Gastrocnemius medialis (tissue), 4 donors: Measurements from ENCODE around the gene ASXL1. TPM values are rescaled to one million over a fixed set of nuclear protein-coding genes. Genes with fewer than 3 reads are reported as not detected.

ENCODE experiments used
- ATAC-seq, 2 donors: fragments of 150-250 bp; one replicate each; pipeline ENCODE4 v1.9.1; 2016
- DNase-seq, 2 donors: peaks; one replicate each; pipeline ENCODE4 v3.0.0-alpha.2; 2019
- H3K27ac ChIP-seq, 4 donors: fragments of 200-600 bp; sonication (generic); 1 replicate in 1 of 4; 2 replicates in 3 of 4; pipeline ENCODE4 v1.5.1; 2016 to 2018; ENCODE audit warnings: mild to moderate bottlenecking in 2 of 4, moderate library complexity in 1 of 4
- H3K27me3 ChIP-seq, 3 donors: fragments of 200-600 bp; sonication (generic) in 2 of 3; 1 replicate in 1 of 3; 2 replicates in 2 of 3; pipeline versions ENCODE4 v1.5.1 to v1.6.0; 2016 to 2019; ENCODE audit warnings: mild to moderate bottlenecking in 1 of 3, moderate library complexity in 1 of 3
- H3K36me3 ChIP-seq, 2 donors: fragments of 200-600 bp; sonication (generic) in 1 of 2; one replicate each; pipeline ENCODE4 v1.5.1; 2017 to 2018
- H3K4me1 ChIP-seq, 2 donors: fragments of 200-600 bp; sonication (generic) in 1 of 2; one replicate each; pipeline ENCODE4 v1.5.1; 2016 to 2017; ENCODE audit warnings: mild to moderate bottlenecking in 2 of 2
- H3K4me3 ChIP-seq, 4 donors: fragments of 200-600 bp; sonication (generic) in 3 of 4; 1 replicate in 1 of 4; 2 replicates in 3 of 4; pipeline ENCODE4 v1.5.1; 2016 to 2019; ENCODE audit warnings: mild to moderate bottlenecking in 2 of 4
- H3K9me3 ChIP-seq, 3 donors: fragments of 200-600 bp; sonication (generic) in 2 of 3; 1 replicate in 1 of 3; 2 replicates in 2 of 3; pipeline ENCODE4 v1.5.1; 2016 to 2019
- POLR2A ChIP-seq, 2 donors: fragments of 450-650 bp; IDR thresholded peaks; one replicate each; pipeline ENCODE4 v1.6.1; 2017; ENCODE audit warnings: antibody characterized with exemption in 2 of 2, mild to moderate bottlenecking in 2 of 2, moderate library complexity in 2 of 2
- in situ Hi-C, 4 donors: fragments of 200-750 bp; cut with MboI; loops; one replicate each; pipeline versions ENCODE4 v1.15.0 to v1.8.0; 2017; ENCODE audit warnings: low sequenced_read_pairs in 4 of 4
- intact Hi-C: fragments of 100-400 bp; cut with DNase I; formaldehyde crosslinking; loops from one replicate; pipeline ENCODE4 v1.15.1; 2023; ENCODE audit warnings: low total_unique reads
- total RNA-seq, 4 donors: library from RNA; depleted of rRNA; stranded (reverse); fragments of >200 nt; gene quantifications; one replicate each; pipeline versions ENCODE4 v1.1.0 to v1.2.3, GENCODE V29; 2016
- TF ChIP-seq, protein P1 (sequence below), 5 experiments: fragments of 450-650 bp in 3 of 5; fragments of 200-600 bp in 2 of 5; sonication (generic) in 2 of 5; IDR thresholded peaks in 4 of 5; conservative IDR thresholded peaks in 1 of 5; 1 replicate in 4 of 5; 2 replicates in 1 of 5; pipeline ENCODE4 v1.5.1; 2016 to 2019; ENCODE audit warnings: antibody characterized with exemption in 5 of 5, mild to moderate bottlenecking in 3 of 5, moderate library complexity in 3 of 5

Gene ASXL1
- total RNA-seq, 4 donors from 2014 or later: 21.8 to 36.6 (median 28.4) TPM

DNA sequence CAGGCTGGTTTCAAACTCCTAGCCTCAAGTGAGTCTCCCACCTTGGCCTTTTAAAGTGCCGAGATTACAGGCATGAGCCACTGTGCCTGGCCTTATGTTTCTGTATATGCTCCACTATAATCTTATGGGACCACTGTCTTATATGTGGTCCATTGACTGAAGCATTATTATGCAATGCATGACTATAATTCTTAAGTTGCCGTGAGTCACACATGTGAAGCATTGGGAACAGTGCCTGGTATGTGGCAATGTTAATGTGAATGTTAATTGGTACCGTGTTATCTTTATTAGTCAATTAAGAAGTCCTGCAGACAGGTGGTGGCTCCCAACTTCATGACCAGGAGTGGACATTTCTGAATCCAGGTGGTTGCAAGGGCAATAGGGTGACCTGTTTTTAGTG lies 14.7 kb upstream of the ASXL1 start:
- intact Hi-C loops (no loop called here), in situ Hi-C loops (no loop called here)
- no peaks in the 10 kb centered on the region for H3K4me1 ChIP-seq
- H3K36me3 ChIP-seq: no peaks in the 10 kb centered on the region
- TF ChIP-seq POLR2A (IDR thresholded peaks at IDR 0.05): no peak
- TF ChIP-seq, protein P1, sequence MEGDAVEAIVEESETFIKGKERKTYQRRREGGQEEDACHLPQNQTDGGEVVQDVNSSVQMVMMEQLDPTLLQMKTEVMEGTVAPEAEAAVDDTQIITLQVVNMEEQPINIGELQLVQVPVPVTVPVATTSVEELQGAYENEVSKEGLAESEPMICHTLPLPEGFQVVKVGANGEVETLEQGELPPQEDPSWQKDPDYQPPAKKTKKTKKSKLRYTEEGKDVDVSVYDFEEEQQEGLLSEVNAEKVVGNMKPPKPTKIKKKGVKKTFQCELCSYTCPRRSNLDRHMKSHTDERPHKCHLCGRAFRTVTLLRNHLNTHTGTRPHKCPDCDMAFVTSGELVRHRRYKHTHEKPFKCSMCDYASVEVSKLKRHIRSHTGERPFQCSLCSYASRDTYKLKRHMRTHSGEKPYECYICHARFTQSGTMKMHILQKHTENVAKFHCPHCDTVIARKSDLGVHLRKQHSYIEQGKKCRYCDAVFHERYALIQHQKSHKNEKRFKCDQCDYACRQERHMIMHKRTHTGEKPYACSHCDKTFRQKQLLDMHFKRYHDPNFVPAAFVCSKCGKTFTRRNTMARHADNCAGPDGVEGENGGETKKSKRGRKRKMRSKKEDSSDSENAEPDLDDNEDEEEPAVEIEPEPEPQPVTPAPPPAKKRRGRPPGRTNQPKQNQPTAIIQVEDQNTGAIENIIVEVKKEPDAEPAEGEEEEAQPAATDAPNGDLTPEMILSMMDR (IDR thresholded peaks at IDR 0.05 in 4 of 5, conservative IDR thresholded peaks at IDR 0.05 in 1 of 5): no peak
- ATAC-seq: no peak
- no peaks in the 10 kb centered on the region for H3K9me3 ChIP-seq
- no peaks in the 10 kb centered on the region for H3K27me3 ChIP-seq
- no peak overlapping the region for H3K27ac ChIP-seq
- DNase-seq: no peak
- H3K4me3 ChIP-seq: no peak overlapping the region

DNA sequence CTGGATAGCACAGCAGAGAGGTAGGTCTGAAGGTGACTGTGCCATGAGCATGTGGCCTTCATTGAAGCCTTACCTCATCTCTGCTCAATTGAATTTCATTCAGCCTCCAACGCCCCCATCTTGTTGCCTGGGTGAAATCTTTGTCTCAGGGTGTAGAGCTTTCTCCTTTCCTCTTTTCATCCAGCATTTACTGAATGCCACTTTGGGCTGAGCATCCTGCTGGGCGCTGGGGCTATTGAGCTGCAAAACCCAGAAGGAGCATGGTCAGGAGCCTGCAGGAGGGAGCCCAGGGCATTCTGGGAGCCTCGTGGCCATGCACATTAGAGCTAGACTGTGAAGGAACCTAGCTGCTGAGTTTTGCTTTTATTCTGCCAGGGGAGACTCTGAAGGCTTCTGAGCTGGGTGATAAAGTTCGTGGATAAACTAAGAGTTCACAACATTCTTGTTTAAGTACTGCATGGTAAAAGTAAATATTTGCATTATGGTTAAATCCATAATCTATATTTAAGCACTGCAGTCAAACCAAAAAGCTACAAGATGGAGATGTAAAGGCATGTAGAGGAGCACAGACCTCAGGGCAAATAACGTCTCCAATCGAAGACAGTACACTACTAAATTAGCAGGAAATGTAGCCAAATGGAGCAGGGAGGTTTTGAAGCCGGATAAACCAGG lies 13.2 kb upstream of the ASXL1 start:
- intact Hi-C loops (no loop called here), in situ Hi-C loops (no loop called here)
- no peaks in the 10 kb centered on the region for H3K27me3 ChIP-seq
- no peak overlapping the region for H3K27ac ChIP-seq
- DNase-seq (no peak), ATAC-seq (no peak)
- H3K36me3 ChIP-seq: no peaks in the 10 kb centered on the region
- H3K4me1 ChIP-seq: no peaks in the 10 kb centered on the region
- no peak overlapping the region for H3K4me3 ChIP-seq
- no peaks in the 10 kb centered on the region for H3K9me3 ChIP-seq
- TF ChIP-seq, protein P1 (IDR thresholded peaks at IDR 0.05 in 4 of 5, conservative IDR thresholded peaks at IDR 0.05 in 1 of 5): no peak
- TF ChIP-seq POLR2A (IDR thresholded peaks at IDR 0.05): no peak

DNA sequence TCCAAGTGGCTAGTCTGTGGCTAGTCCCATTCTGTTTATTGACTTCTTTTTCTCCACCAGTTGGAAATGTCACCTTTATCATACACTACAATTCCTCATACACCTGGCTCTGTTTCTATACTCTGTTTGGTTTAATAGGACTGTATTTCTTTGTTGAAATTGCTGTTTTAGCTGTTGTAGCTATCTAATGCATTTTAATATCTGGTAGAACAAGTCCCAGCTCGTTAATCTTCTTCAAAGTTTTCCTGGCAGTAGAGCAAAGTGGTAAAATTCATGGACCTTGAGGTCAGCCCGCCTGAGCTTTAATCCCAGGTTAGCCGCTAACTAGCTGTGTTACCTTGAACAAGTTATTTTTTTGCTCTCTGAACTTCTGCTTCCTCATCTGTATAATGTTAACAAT lies 9.9 kb upstream of the ASXL1 start:
- DNase-seq: no peak
- no peak for ATAC-seq
- Histone ChIP-seq H3K27ac (no peak overlapping the region), H3K4me3 (no peak overlapping the region), H3K27me3 (no peaks in the 10 kb centered on the region), H3K9me3 (no peaks in the 10 kb centered on the region), H3K4me1 (no peaks in the 10 kb centered on the region), H3K36me3 (no peaks in the 10 kb centered on the region)
- no peak for TF ChIP-seq POLR2A (IDR thresholded peaks at IDR 0.05)
- TF ChIP-seq, protein P1 (IDR thresholded peaks at IDR 0.05 in 4 of 5, conservative IDR thresholded peaks at IDR 0.05 in 1 of 5): no peak
- in situ Hi-C loops (no loop called here), intact Hi-C loops (no loop called here)

DNA sequence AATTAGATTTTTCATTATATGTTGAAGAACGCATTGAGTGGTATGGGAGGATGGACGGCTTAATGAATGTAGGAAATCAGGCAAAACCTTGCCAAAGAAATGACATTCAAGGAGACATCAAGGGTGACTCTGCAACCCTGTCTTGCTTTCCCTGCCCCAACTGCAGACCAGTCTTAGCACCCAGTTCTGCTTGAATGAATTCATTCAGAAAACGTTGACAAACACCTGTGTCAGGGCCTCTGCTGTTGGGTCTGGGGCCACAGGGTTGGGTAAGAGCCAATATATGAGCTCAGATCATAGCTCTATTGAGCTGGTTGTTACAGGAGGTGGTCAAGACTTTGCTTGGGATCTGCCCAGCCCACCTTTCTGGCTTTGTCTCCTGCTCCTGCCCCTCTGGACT lies 7.7 kb upstream of the ASXL1 start:
- no peak overlapping the region for H3K27ac ChIP-seq
- H3K4me1 ChIP-seq: no peaks in the 10 kb centered on the region
- H3K4me3 ChIP-seq: no peak overlapping the region
- no peaks in the 10 kb centered on the region for H3K36me3 ChIP-seq
- DNase-seq (no peak), ATAC-seq (no peak)
- TF ChIP-seq, protein P1 (IDR thresholded peaks at IDR 0.05 in 4 of 5, conservative IDR thresholded peaks at IDR 0.05 in 1 of 5): no peak
- no peak for TF ChIP-seq POLR2A (IDR thresholded peaks at IDR 0.05)
- no peaks in the 10 kb centered on the region for H3K27me3 ChIP-seq
- H3K9me3 ChIP-seq: no peaks in the 10 kb centered on the region
- in situ Hi-C loops: no loop called here
- intact Hi-C loops: loop anchor here (10.0 kb wide), 1 partner anchor 1644 kb away; the partner anchor contains the start of gene RALY
